HG03108 (cell line): ENCODE measurements around the gene SEC23B.
A peak's percentile ranks its signal among the peaks of the same experiment; 100 is the strongest.
"Not testable (repeated sequence)": the region's sequence is repeated elsewhere in the genome, so short reads cannot be mapped to it uniquely, and the experiment has no call there.

Experiments
- ATAC-seq: cut with Tn5 transposase; IDR thresholded peaks from one replicate; pipeline ENCODE4 v1.9.1; 2021; ENCODE audit warnings: moderate library complexity; ENCODE audit not compliant: unreplicated experiment

SEC23B gene

DNA sequence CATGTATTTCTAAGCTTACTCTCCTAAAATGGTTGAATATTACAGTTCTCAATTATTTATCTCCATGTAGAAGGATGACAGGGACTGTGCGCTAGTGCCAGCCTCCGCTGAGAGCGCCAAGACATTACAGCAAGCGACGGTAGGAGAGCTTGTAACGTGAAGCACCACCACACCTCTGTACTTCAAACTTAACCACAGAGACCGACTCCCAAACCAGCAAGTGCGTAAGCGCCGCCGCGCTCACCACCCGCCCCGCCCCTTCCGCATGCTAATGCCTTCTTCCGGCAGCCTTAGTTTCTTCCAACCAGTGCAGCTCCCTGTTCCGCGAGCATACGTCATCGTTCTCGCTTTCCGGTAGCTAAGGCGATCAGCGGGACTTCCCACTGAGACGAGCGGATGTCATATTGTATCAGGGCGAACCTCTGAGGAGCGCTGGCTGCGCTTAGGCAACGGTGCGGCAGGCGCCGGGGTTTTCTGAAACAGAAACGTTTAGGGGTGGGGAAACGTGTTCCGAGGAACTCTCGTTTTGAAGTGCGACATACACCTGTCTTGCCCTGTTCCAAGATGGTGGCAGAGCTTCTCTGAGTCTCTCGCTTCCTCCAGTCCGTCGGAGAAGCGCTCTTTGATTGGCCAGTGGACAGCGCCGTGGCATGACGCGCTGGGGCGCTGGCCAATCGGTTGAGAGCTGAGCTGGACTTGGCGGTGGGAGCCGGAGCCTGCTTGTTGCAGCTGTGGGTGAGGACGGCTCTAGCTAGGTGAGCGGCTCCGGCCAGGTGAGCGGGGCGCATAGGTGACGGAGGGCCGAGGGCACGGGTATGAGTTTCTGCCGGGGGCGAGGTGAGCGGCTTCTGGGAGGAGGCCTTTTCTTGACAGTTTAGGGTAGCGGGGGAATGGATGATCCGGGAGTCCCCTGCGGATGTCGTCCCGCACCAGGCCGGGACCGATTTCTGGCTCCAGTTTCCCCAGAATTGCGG lies at the start of gene SEC23B:
Gene SEC23B, plus strand, starts transcription at position 723 of the 974 bp plus-strand sequence. CDS start 2,896 bp downstream, outside the sequence.
- peak; percentile 94 for ATAC-seq

DNA sequence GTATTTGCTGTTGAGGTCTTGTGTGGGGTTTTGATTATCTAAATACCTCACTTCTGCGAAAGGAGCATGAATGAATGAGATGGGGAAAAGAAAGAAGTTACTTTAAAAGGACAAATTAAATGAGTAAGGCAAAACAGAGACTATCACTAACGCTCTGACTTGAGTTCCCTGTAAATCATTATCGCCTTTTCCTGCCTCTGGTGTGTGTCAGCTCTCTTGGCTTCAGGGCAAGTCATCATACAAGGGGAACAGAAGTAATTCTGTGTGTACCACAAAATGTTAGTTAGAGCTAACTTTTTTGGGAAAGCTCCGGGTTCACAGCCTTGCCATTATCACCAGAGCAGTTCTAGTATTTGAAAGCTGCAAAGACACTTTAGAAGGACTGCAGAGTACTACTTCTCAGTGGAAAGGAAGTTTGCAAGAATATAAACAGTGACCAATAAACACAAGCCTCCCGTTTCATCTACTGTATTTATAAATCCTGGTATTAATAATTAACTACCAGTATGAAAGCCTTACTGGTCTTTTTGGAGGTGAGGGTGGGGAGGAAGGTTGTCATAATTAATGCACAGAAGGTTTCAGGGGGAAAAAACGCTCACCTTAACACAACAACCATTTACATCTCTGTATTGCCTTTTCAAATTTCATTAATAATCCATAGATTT lies 42.1 kb upstream of the SEC23B start:
- ATAC-seq: no peak

DNA sequence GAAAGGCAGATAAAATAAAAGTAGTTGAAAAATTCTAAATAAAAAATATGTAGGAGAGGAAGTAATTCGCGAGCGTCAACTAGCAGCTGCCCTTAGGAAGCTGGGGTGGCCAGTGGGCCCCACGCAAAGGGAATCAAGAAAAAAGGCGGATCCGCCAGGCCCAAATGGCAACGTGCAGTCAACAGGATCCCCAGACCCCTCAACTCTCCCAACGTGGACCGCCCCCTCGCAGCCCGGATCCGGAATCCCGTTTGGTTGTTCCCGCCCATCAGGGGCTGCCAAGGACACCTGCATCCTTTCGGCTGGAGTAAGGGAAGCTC lies 41.2 kb upstream of the SEC23B start:
- peak; percentile 19 for ATAC-seq

- ATAC-seq: peak; percentile 93
These were observed 40.6 kb upstream of the SEC23B start, which contains the start of the genes DZANK1 and POLR3F for GRCh38 chr20:18466894-18467730. Gene DZANK1 (minus strand): TSS chr20:18467030. CDS start chr20:18465358, 1,672 bp downstream. Gene POLR3F (plus strand): TSS chr20:18467390. CDS start chr20:18467507, 117 bp downstream.

DNA sequence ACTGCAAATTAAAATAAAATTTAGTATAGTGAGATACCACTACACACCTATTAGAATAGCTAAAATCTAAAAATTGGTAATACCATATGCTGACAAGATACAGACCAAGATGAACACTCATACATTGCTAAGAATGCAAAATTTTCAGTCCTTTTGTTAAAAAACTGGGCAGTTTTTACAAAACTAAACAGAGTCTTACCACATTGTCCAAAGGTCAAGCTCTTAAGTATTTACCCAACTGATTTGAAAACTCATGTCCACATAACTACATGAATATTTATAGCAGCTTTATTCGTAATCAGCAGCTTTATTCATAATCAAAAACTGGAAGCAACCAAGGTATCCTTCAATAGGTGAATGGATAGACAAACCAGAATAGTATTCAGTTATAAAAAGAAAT lies 30.5 kb upstream of the SEC23B start:
- no peak for ATAC-seq

- no peak for ATAC-seq
These were observed 29.9 kb upstream of the SEC23B start for GRCh38 chr20:18477821-18478220.

GRCh38 chr20:18481596-18481995 lies 26.1 kb upstream of the SEC23B start:
- ATAC-seq: no peak

- no peak for ATAC-seq
These were observed 19.4 kb upstream of the SEC23B start for GRCh38 chr20:18488301-18488700.

- no peak for ATAC-seq
These were observed 11.7 kb upstream of the SEC23B start for GRCh38 chr20:18496042-18496441.

DNA sequence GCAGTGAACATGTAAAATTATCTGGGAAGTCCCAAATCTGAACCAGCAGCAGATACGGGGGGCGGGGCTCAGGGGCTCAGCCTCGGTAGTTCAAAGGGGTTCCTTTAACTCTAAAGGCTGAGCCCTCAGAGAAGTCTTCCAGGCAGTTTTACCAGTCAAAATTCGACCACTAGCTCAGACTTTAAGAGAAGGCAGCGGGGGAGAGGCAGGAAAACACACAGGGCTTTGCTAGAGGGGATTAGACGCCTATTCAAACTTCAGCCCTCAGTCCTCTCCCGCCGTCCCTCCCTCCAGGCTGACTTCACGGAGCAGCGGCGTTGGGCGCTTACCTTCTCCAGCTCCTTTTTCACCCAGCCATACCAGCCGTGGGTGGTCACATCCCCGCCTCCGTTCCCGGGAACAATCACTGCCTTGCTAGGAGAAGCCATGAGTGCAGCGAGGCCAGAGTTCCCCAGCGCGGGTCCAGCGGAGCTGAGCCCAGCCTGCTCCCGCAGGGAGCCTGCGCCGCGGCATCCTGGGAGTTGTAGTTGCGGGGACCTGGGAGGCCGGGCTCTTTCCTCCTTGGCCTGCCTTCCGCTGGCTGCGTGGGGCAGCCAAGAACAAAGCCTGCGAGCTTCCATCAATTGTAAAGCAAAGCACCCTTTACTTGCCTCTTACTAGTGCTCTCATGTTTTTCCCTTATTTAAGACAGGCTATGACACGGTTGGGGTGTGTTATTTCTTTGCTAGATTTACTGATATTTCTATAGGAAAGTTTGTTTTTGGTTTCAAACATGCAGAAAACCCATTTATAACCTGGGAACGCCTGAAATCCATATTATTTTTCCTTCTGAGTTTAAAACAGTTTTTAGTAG lies 10.8 kb upstream of the SEC23B start, which contains the start of gene RBBP9:
Gene RBBP9, minus strand, starts transcription at position 486 of the 853 bp plus-strand sequence. Its CDS starts 58 bp downstream, at position 428.
- ATAC-seq: peak; percentile 98

DNA sequence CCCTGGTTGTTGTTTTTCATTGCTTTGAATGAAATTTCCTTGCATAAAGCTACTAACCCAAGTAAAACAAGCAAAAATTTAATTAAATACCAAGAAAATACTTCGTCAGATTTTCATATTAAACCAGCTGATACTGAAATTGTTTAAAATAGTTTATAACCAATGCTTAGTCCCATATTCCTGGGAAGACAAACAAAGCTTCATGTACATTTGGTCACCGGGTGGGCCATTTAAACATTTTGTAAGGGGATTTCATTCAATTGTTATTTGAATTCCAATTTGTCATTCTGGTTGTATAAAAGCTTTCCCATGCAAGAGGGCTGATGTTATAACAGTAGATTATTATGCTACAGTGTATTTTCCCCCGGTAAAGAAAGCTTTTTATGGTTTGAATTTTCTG lies 10.1 kb upstream of the SEC23B start:
- ATAC-seq: no peak

GRCh38 chr20:18501672-18502071 lies 6.1 kb upstream of the SEC23B start:
- not testable (repeated sequence) for ATAC-seq

- no peak for ATAC-seq
These were observed 3.2 kb upstream of the SEC23B start for GRCh38 chr20:18504479-18505060.

- no peak for ATAC-seq
These were observed 996 bp upstream of the SEC23B start for GRCh38 chr20:18506744-18507143.

DNA sequence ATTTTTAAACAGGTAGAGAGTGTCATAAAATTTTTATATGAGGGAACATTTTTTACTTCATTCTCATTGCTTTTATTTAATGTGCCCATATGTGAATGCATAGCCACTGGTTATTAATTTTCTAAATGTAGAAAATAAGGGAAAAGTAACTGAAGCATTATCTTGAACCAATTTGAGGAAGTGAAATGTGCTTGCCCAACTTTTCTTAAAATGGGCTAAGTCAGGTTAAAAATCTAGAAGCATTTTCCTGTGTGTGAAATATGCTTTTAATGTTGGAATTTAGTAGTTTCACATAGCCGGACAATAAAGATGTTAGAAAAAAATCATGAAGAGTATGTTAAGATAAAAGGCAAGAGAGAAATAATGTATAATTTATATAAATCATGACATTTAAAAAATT lies 3.8 kb downstream of the SEC23B start:
- ATAC-seq: no peak

DNA sequence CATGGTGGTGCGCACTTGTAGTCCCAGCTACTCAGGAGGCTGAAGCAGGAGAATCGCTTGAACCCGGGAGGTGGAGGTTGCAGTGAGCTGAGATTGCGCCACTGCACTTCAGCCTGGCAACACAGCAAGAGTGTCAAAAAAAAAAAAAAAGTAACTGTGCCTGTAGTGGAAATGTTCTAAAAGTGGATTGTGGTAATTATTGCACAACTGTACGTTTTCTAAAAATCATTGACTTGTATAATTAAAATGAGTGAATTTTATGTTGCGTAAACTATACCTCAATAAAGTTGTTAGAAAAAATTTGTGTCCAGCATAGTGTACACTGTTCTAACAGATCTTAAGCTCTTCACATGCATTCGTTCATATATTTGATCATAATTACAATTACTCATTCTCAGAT lies 5.5 kb downstream of the SEC23B start:
- ATAC-seq: no peak

- ATAC-seq: no peak
These were observed 6.4 kb downstream of the SEC23B start for GRCh38 chr20:18514127-18514526.

- ATAC-seq: no peak
These were observed 8.2 kb downstream of the SEC23B start for GRCh38 chr20:18515973-18516372.

DNA sequence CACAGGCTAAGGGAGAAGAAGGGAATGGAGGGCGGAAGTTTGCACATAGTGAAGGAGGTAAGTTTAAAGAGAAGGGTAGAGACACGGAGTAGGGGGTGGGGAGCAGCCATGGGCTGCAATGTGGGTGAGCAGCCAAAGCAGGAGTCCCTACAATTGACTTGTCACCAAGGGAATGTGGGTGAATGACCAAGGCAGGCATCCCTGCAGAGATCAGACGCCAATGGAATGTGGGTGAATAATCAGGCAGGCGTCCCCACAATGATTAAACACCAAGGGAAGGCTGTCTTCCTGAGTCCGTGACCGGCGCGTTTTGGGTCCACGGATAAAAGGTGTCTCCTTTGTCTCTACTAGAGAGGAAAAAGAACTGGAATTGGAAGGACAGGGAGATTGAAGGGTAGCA lies 14.3 kb downstream of the SEC23B start:
- ATAC-seq: not testable (repeated sequence)

DNA sequence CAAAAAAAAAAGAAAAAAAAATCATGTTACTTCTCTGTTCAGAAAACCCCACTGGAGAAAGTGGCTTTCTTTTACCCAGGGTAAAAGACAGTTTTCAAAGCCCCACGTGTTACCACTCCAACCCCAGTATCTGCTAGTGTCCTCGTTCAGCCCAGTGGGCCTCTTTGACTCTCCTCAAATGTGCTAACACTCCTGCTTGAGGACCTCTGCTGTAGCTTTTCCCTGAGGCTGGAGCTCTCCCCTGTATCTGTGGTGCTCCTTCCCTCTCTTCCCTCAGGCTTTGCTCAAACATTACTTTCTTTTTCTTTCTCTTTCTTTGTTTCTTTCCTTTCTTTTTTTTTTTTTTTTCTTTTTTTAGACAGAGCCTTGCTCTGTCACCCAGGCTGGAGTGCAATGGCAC lies 15.3 kb downstream of the SEC23B start:
- ATAC-seq: no peak
